ENCODE data around the gene TAF6.

The TAF6 gene

DNA sequence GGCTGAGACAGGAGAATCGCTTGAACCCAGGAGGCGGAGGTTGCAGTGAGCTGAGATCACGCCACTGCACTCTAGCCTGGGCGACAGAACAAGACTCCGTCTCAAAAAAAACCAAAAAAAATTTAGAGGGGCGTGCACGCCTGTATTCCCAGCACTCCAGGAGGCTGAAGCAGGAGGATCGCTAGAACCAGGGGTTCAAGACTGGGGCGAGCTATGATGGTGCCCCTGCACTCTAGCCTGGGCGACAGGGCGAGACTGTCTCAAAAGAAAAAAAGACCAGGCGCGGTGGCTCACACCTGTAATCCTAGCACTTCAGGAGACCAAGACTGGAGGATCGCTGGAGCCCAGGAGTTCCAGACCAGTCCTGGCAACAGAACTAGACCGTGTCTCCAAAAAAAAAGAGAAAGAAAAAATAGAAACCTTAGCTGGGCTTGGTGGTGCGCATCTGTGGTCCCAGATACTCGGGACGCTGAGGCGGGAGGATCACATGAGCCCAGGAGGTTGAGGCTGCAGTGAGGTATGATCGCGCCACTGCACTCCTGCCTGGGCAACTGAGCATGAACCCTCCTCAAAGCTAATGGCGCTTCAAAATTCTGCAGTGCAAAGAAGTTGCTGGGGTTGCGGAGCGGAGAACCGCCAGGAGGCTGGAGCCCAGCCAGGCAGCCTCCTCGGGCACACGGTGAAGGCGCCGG is 7.2 kb upstream of the TAF6 start:
- H3K9ac ChIP-seq (ENCODE audit: low read length), result peak overlapping the region; percentile 84

DNA sequence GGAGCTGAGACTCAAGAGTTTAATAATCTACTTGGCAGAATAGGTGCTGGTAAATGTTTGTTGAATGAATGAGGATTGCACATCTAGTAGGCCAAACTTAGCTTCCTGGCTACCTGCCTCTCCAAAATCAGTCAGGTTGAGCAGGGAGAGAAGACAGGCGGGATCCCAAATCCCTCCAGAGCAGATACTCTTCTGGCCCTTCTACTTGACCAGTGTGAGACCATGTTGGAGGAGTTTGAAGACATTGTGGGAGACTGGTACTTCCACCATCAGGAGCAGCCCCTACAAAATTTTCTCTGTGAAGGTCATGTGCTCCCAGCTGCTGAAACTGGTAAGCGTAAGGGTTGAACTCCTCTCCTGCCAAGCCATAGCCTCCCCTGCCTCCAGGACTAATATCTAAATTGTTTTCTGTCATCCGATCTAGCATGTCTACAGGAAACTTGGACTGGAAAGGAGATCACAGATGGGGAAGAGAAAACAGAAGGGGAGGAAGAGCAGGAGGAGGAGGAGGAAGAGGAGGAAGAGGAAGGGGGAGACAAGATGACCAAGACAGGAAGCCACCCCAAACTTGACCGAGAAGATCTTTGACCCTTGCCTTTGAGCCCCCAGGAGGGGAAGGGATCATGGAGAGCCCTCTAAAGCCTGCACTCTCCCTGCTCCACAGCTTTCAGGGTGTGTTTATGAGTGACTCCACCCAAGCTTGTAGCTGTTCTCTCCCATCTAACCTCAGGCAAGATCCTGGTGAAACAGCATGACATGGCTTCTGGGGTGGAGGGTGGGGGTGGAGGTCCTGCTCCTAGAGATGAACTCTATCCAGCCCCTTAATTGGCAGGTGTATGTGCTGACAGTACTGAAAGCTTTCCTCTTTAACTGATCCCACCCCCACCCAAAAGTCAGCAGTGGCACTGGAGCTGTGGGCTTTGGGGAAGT is 5.4 kb upstream of the TAF6 start:
- Histone ChIP-seq H3K27me3 (ENCODE audit: low read length) (no peaks in the 10 kb centered on the region), H3K9me2 (replicated peaks; ENCODE audit: insufficient read depth, low read length) (no peaks in the 10 kb centered on the region), H3F3A (ENCODE audit: insufficient read depth) (peaks cover 40% of the 10 kb centered on the region), H3K27ac (ENCODE audit: low read depth, low read length) (peak overlapping the region; percentile 28), H3K9ac (ENCODE audit: low read length) (peak overlapping the region; percentile 4; the same call in 1 of the 2 replicates), H3K79me2 (ENCODE audit: insufficient read depth, low read length) (peaks cover 14% of the 10 kb centered on the region), H3K4me2 (ENCODE audit: low read depth, low read length, poor library complexity, severe bottlenecking) (peak overlapping the region; percentile 94), H3K9me3 (ENCODE audit: insufficient read depth, low read length) (no peaks in the 10 kb centered on the region), H4K20me1 (ENCODE audit: low read depth, low read length) (no peaks in the 10 kb centered on the region), H2AFZ (ENCODE audit: low read depth, low read length, severe bottlenecking) (no peak overlapping the region), H3K4me3 (ENCODE audit: insufficient read depth, low read length, poor library complexity, severe bottlenecking) (no peak overlapping the region), H3K36me3 (ENCODE audit: low read length) (no peaks in the 10 kb centered on the region)
- TF ChIP-seq EZH2phosphoT487 (conservative IDR thresholded peaks at IDR 0.05; ENCODE audit: low read length), result no peak
- TF ChIP-seq, protein P1, sequence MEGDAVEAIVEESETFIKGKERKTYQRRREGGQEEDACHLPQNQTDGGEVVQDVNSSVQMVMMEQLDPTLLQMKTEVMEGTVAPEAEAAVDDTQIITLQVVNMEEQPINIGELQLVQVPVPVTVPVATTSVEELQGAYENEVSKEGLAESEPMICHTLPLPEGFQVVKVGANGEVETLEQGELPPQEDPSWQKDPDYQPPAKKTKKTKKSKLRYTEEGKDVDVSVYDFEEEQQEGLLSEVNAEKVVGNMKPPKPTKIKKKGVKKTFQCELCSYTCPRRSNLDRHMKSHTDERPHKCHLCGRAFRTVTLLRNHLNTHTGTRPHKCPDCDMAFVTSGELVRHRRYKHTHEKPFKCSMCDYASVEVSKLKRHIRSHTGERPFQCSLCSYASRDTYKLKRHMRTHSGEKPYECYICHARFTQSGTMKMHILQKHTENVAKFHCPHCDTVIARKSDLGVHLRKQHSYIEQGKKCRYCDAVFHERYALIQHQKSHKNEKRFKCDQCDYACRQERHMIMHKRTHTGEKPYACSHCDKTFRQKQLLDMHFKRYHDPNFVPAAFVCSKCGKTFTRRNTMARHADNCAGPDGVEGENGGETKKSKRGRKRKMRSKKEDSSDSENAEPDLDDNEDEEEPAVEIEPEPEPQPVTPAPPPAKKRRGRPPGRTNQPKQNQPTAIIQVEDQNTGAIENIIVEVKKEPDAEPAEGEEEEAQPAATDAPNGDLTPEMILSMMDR (IDR thresholded peaks at IDR 0.05; ENCODE audit: insufficient read depth, low read length, poor library complexity, severe bottlenecking), result no peak

More for the DNA sequence above, 7.2 kb upstream of the TAF6 start:
- H2AFZ ChIP-seq (ENCODE audit: low read depth, low read length, severe bottlenecking), result peak overlapping the region; percentile 62
- no peaks in the 10 kb centered on the region for H3K27me3 ChIP-seq (ENCODE audit: low read length)
- peak overlapping the region; percentile 71 for H3K4me3 ChIP-seq (ENCODE audit: insufficient read depth, low read length, poor library complexity, severe bottlenecking)
- peaks cover 31% of the 10 kb centered on the region for H3F3A ChIP-seq (ENCODE audit: insufficient read depth)
- H3K79me2 ChIP-seq (ENCODE audit: insufficient read depth, low read length), result peaks cover 14% of the 10 kb centered on the region
- TF ChIP-seq, protein P1 (IDR thresholded peaks at IDR 0.05; ENCODE audit: insufficient read depth, low read length, poor library complexity, severe bottlenecking), result no peak
- no peaks in the 10 kb centered on the region for H3K9me3 ChIP-seq (ENCODE audit: insufficient read depth, low read length)
- H3K9me2 ChIP-seq (replicated peaks; ENCODE audit: insufficient read depth, low read length), result no peaks in the 10 kb centered on the region
- peak overlapping the region; percentile 92 for H3K27ac ChIP-seq (ENCODE audit: low read depth, low read length)
- peak overlapping the region; percentile 94 for H3K4me2 ChIP-seq (ENCODE audit: low read depth, low read length, poor library complexity, severe bottlenecking)
- H3K36me3 ChIP-seq (ENCODE audit: low read length), result no peaks in the 10 kb centered on the region
- H4K20me1 ChIP-seq (ENCODE audit: low read depth, low read length), result no peaks in the 10 kb centered on the region

DNA sequence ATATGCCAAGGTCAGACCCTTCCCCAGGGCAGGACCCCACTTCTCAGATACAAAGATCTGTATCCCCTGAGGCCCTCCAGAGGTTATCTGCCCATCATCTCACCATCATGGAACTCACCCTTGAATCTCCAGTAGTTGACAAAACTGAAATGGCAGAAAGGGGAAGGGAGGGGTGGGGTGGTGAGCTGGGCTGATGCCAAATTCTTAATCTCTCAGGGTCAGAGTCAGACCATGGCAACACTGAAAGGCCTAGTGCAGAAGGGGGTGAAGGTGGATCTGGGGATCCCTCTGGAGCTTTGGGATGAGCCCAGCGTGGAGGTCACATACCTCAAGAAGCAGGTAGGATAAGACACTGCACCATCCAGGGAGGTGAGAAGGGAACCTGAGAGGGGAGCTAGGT is 3.4 kb upstream of the TAF6 start:
- H3K9ac ChIP-seq (ENCODE audit: low read length), result no peak overlapping the region
- H3K27me3 ChIP-seq (ENCODE audit: low read length), result no peaks in the 10 kb centered on the region
- no peak overlapping the region for H3K4me2 ChIP-seq (ENCODE audit: low read depth, low read length, poor library complexity, severe bottlenecking)
- peaks cover 24% of the 10 kb centered on the region for H3K79me2 ChIP-seq (ENCODE audit: insufficient read depth, low read length)
- no peak for TF ChIP-seq EZH2phosphoT487 (conservative IDR thresholded peaks at IDR 0.05; ENCODE audit: low read length)
- TF ChIP-seq, protein P1 (IDR thresholded peaks at IDR 0.05; ENCODE audit: insufficient read depth, low read length, poor library complexity, severe bottlenecking), result no peak
- no peak overlapping the region for H3K4me3 ChIP-seq (ENCODE audit: insufficient read depth, low read length, poor library complexity, severe bottlenecking)
- H2AFZ ChIP-seq (ENCODE audit: low read depth, low read length, severe bottlenecking), result no peak overlapping the region
- H3K36me3 ChIP-seq (ENCODE audit: low read length), result no peaks in the 10 kb centered on the region
- peaks cover 27% of the 10 kb centered on the region for H3F3A ChIP-seq (ENCODE audit: insufficient read depth)
- H4K20me1 ChIP-seq (ENCODE audit: low read depth, low read length), result no peaks in the 10 kb centered on the region
- no peaks in the 10 kb centered on the region for H3K9me2 ChIP-seq (replicated peaks; ENCODE audit: insufficient read depth, low read length)
- no peak overlapping the region for H3K27ac ChIP-seq (ENCODE audit: low read depth, low read length)
- no peaks in the 10 kb centered on the region for H3K9me3 ChIP-seq (ENCODE audit: insufficient read depth, low read length)
